OCI-LY7 (cell line): ENCODE measurements around the gene ENO2.
A peak's percentile ranks its signal among the peaks of the same experiment; 100 is the strongest.

Source experiments
- EZH2phosphoT487 ChIP-seq: fragments of 200-600 bp; sonication (generic); IDR thresholded peaks from 2 replicates; pipeline ENCODE4 v1.6.1; 2018; ENCODE audit warnings: low read depth, borderline replicate concordance, mild to moderate bottlenecking, mixed run types, antibody characterized with exemption, low read length, moderate library complexity, mixed read lengths
- TF ChIP-seq, protein P1 (sequence below): fragments of 200-600 bp; sonication (generic); conservative IDR thresholded peaks from 2 replicates; pipeline ENCODE4 v1.5.1; 2014; ENCODE audit warnings: mild to moderate bottlenecking, antibody characterized with exemption, low read length, moderate library complexity, mixed read lengths

DNA sequence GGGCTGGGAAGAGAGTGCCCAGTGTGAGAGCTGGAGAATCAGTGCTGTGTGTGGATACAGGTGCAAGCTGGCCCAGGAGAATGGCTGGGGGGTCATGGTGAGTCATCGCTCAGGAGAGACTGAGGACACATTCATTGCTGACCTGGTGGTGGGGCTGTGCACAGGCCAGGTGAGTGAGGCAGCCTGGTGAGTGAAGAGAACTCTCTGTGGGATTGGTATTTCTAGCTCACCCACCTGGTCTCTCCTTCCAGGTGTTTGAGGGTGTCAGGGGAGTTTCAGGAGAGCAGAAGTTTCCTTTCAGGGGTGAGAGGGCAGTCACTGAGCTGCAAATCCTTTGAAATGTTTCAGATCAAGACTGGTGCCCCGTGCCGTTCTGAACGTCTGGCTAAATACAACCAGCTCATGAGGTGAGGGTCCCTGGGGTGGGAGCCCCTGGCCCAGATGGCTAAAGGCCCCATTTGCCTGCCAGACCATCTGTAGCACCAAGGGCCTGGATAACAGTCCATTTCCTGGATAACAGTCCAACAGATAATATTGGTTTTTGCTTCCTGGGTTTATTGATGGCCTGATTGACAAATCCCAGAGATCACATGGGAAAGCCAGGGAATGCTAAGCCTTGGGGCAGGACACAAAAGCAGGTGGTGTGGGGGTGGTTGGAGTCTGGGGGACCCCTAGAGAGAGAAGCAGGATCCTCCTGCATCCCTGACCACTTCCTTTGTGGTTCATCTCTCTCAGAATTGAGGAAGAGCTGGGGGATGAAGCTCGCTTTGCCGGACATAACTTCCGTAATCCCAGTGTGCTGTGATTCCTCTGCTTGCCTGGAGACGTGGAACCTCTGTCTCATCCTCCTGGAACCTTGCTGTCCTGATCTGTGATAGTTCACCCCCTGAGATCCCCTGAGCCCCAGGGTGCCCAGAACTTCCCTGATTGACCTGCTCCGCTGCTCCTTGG is 7.9 kb downstream of the ENO2 start:
- TF ChIP-seq, protein P1, sequence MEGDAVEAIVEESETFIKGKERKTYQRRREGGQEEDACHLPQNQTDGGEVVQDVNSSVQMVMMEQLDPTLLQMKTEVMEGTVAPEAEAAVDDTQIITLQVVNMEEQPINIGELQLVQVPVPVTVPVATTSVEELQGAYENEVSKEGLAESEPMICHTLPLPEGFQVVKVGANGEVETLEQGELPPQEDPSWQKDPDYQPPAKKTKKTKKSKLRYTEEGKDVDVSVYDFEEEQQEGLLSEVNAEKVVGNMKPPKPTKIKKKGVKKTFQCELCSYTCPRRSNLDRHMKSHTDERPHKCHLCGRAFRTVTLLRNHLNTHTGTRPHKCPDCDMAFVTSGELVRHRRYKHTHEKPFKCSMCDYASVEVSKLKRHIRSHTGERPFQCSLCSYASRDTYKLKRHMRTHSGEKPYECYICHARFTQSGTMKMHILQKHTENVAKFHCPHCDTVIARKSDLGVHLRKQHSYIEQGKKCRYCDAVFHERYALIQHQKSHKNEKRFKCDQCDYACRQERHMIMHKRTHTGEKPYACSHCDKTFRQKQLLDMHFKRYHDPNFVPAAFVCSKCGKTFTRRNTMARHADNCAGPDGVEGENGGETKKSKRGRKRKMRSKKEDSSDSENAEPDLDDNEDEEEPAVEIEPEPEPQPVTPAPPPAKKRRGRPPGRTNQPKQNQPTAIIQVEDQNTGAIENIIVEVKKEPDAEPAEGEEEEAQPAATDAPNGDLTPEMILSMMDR = peak; percentile 62
- TF ChIP-seq EZH2phosphoT487 = no peak
